DOHH2 (cell line): Measurements from ENCODE around the gene PSMD8.

Experiments used
- EZH2phosphoT487 ChIP-seq: fragments of 200-600 bp; sonication (generic); IDR thresholded peaks from 2 replicates; pipeline ENCODE4 v1.6.1; 2017; ENCODE audit warnings: borderline replicate concordance, mild to moderate bottlenecking, antibody characterized with exemption, low read length, moderate library complexity, mixed read lengths
- TF ChIP-seq, protein P1 (sequence below): fragments of 200-600 bp; sonication (generic); IDR thresholded peaks from one replicate; pipeline ENCODE4 v1.5.1; 2014; ENCODE audit warnings: antibody characterized with exemption, mild to moderate bottlenecking, low read depth, low read length; ENCODE audit not compliant: poor library complexity, severe bottlenecking

DNA sequence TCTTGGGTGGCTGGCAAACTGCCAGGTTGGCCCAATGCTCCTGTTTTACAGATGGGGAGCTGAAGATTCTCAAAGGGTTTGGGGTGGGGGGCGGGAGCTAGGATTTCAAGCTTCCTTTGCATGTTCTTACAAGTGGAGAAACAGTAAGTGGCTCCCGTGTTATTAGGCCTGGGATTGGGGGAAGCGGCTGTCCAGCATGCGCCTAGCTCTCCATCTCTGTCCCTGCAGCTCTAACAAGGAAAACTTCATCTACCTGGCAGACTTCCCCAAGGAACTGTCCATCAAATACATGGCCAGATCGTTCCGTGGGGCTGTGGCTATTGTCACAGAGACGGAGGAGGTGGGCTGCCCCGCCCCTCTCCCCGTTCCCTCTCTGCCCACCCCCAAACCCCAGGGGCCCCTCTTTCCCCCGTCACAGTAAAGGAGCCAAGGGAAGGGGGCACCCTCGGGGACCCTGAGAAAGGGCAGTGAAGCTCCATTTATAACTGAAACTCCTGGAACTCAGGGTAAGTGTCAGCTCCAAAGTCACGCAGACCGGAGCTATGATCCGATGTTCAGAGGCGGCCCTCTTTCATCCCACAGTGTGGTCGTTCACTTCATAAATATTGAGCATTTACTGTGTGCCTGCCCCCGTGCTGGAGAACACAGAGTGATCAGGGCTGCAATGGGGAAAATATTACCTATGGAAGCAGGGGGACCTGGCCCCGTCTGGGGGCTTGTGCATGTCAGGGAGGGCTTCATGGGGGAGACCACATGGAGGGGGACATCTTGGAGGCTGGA lies 14.9 kb upstream of the PSMD8 start:
- TF ChIP-seq, protein P1, sequence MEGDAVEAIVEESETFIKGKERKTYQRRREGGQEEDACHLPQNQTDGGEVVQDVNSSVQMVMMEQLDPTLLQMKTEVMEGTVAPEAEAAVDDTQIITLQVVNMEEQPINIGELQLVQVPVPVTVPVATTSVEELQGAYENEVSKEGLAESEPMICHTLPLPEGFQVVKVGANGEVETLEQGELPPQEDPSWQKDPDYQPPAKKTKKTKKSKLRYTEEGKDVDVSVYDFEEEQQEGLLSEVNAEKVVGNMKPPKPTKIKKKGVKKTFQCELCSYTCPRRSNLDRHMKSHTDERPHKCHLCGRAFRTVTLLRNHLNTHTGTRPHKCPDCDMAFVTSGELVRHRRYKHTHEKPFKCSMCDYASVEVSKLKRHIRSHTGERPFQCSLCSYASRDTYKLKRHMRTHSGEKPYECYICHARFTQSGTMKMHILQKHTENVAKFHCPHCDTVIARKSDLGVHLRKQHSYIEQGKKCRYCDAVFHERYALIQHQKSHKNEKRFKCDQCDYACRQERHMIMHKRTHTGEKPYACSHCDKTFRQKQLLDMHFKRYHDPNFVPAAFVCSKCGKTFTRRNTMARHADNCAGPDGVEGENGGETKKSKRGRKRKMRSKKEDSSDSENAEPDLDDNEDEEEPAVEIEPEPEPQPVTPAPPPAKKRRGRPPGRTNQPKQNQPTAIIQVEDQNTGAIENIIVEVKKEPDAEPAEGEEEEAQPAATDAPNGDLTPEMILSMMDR = no peak
- no peak for TF ChIP-seq EZH2phosphoT487
